Ascending aorta (tissue), 2 donors: ENCODE measurements around the gene NOL4L. TPM values are rescaled to one million over a fixed set of nuclear protein-coding genes. Genes with fewer than 3 reads are reported as not detected.

Source experiments
- DNase-seq, 2 donors: peaks; one replicate each; pipeline ENCODE4 v3.0.0-alpha.2; 2019; ENCODE audit warnings: low spot score in 2 of 2
- H3K27ac ChIP-seq, 2 donors: fragments of 200-600 bp; sonication (generic); one replicate each; pipeline ENCODE4 v1.5.1; 2016 to 2017; ENCODE audit warnings: mild to moderate bottlenecking in 1 of 2
- H3K27me3 ChIP-seq: fragments of 200-600 bp; sonication (generic); one replicate; pipeline ENCODE4 v1.5.1; 2017
- H3K36me3 ChIP-seq, 2 donors: fragments of 200-600 bp; sonication (generic); one replicate each; pipeline ENCODE4 v1.5.1; 2016
- H3K4me1 ChIP-seq, 2 donors: fragments of 200-600 bp; sonication (generic); one replicate each; pipeline ENCODE4 v1.5.1; 2016 to 2017; ENCODE audit warnings: mild to moderate bottlenecking in 1 of 2
- H3K4me3 ChIP-seq, 2 donors: fragments of 200-600 bp; sonication (generic); one replicate each; pipeline ENCODE4 v1.5.1; 2016 to 2017; ENCODE audit warnings: mild to moderate bottlenecking in 1 of 2
- H3K9me3 ChIP-seq, 2 donors: fragments of 200-600 bp; sonication (generic); one replicate each; pipeline ENCODE4 v1.5.1; 2016
- CTCF ChIP-seq, 3 experiments: fragments of 200-600 bp in 2 of 3; fragments of 450-650 bp in 1 of 3; sonication (generic) in 2 of 3; IDR thresholded peaks; one replicate each; pipeline ENCODE4 v1.5.1; 2016 to 2019; ENCODE audit warnings: antibody characterized with exemption in 3 of 3, mild to moderate bottlenecking in 1 of 3, moderate library complexity in 1 of 3
- intact Hi-C: fragments of 100-400 bp; cut with DNase I; formaldehyde crosslinking; loops from one replicate; pipeline ENCODE4 v1.15.1; 2023
- total RNA-seq: library from RNA; depleted of rRNA; stranded (reverse); fragments of >200 nt; gene quantifications from one replicate; pipeline ENCODE4 v1.1.0, GENCODE V29; 2016

The NOL4L gene
- total RNA-seq, 1 donor from 2014 or later = 19.8 TPM

DNA sequence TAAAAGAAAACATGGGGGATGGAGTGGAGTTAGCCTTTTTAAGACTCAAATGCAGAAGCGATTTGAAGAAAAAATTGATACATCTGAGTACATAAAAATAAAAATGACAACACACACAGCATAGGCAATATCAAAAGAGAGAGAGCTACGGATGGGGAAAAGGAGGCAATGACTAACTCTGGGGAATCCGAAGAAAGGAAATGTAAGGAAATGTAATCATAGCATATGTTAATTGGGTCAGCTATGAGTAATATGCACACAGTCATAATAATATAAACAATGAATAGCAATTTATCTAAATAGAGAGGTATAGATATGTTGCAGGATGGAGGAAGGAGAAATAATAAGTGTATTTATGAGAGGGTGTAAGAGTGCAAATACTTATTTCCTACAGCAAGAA, 83.4 kb downstream of the NOL4L start:
- no peak overlapping the region for H3K4me3 ChIP-seq
- TF ChIP-seq CTCF (IDR thresholded peaks at IDR 0.05) = no peak
- no peaks in the 10 kb centered on the region for H3K4me1 ChIP-seq
- DNase-seq = no peak
- H3K27ac ChIP-seq = no peak overlapping the region
- H3K9me3 ChIP-seq = no peaks in the 10 kb centered on the region
- no peaks in the 10 kb centered on the region for H3K27me3 ChIP-seq
- no peaks in the 10 kb centered on the region for H3K36me3 ChIP-seq
- intact Hi-C loops = no loop called here

GRCh38 chr20:32497589-32498224, 87.4 kb downstream of the NOL4L start:
- no peak for DNase-seq
- Histone ChIP-seq H3K4me3 (no peak overlapping the region), H3K36me3 (no peaks in the 10 kb centered on the region), H3K9me3 (no peaks in the 10 kb centered on the region), H3K27ac (peak overlapping the region in 1 of 2 donors; percentile 29), H3K4me1 (no peaks in the 10 kb centered on the region), H3K27me3 (no peaks in the 10 kb centered on the region)
- no peak for TF ChIP-seq CTCF (IDR thresholded peaks at IDR 0.05)
- intact Hi-C loops = no loop called here

DNA sequence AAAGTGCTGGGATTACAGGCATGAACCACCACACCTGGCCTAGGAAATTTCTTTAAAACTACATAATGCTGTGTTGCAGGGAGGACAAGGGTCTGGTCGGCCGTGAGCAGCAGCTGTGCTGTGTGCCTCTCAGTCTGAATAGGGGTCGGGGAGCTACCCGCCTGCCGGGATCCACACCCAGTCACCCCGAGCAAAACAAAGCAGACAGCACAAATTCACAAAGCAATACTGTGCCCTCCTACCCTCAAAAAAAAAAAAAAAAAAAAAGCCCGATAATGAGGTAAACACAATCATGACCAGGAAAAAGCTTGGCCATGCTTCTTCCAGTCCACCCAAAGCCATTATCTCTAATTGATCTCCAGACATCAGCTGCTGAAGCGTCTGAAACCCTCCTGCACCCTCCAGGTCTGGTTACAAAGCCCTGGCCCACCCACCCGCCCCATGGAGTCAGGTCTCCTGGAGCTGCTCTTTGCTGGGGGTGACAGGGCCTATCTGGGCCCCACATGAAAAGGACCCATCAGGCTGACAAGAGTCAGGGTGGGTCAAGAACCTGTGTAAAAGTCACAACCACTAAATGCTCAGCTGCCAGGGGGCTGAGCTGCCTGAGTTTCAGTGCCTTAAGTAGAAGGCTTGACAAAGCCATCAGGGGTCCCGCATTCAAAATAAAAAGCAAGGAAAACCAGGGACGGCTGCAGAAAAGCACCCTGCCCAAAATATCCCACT, 88.2 kb downstream of the NOL4L start:
- intact Hi-C loops = no loop called here
- Histone ChIP-seq H3K27me3 (no peaks in the 10 kb centered on the region), H3K36me3 (no peaks in the 10 kb centered on the region), H3K9me3 (no peaks in the 10 kb centered on the region), H3K4me1 (no peaks in the 10 kb centered on the region), H3K4me3 (no peak overlapping the region), H3K27ac (no peak overlapping the region)
- TF ChIP-seq CTCF (IDR thresholded peaks at IDR 0.05) = no peak
- no peak for DNase-seq

- Histone ChIP-seq H3K4me3 (no peak overlapping the region), H3K4me1 (no peaks in the 10 kb centered on the region), H3K9me3 (no peaks in the 10 kb centered on the region), H3K36me3 (no peaks in the 10 kb centered on the region), H3K27me3 (no peaks in the 10 kb centered on the region), H3K27ac (no peak overlapping the region)
- intact Hi-C loops = no loop called here
- TF ChIP-seq CTCF (IDR thresholded peaks at IDR 0.05) = no peak
- DNase-seq = no peak
These were observed 89.2 kb downstream of the NOL4L start for GRCh38 chr20:32495949-32496348.

GRCh38 chr20:32495217-32495565, 89.9 kb downstream of the NOL4L start:
- Histone ChIP-seq H3K27me3 (no peaks in the 10 kb centered on the region), H3K27ac (no peak overlapping the region), H3K4me3 (no peak overlapping the region), H3K4me1 (no peaks in the 10 kb centered on the region), H3K36me3 (no peaks in the 10 kb centered on the region), H3K9me3 (no peaks in the 10 kb centered on the region)
- intact Hi-C loops = no loop called here
- TF ChIP-seq CTCF (IDR thresholded peaks at IDR 0.05) = no peak
- no peak for DNase-seq
